HG03045 (cell line): Measurements from ENCODE around the gene ABHD17C.
"Not testable (repeated sequence)": the region's sequence is repeated elsewhere in the genome, so short reads cannot be mapped to it uniquely, and the experiment has no call there.

Experiments used
- ATAC-seq: cut with Tn5 transposase; IDR thresholded peaks from one replicate; pipeline ENCODE4 v1.9.1; 2021; ENCODE audit warnings: mild to moderate bottlenecking, moderate library complexity; ENCODE audit not compliant: unreplicated experiment

ABHD17C gene

GRCh38 chr15:80761754-80762153 is 66.6 kb downstream of the ABHD17C start:
- no peak for ATAC-seq

- not testable (repeated sequence) for ATAC-seq
These were observed 68.1 kb downstream of the ABHD17C start for GRCh38 chr15:80763235-80763634.

GRCh38 chr15:80764535-80764934 is 69.4 kb downstream of the ABHD17C start:
- no peak for ATAC-seq

GRCh38 chr15:80766275-80766674 is 71.2 kb downstream of the ABHD17C start:
- ATAC-seq: no peak

- ATAC-seq: no peak
These were observed 73.0 kb downstream of the ABHD17C start for GRCh38 chr15:80768158-80768557.

GRCh38 chr15:80769153-80769828 is 74.2 kb downstream of the ABHD17C start:
- no peak for ATAC-seq

GRCh38 chr15:80769829-80770705 is 75.0 kb downstream of the ABHD17C start:
- ATAC-seq: no peak

- no peak for ATAC-seq
These were observed 78.0 kb downstream of the ABHD17C start for GRCh38 chr15:80773122-80773551.

GRCh38 chr15:80773792-80774352 is 78.8 kb downstream of the ABHD17C start:
- no peak for ATAC-seq

- no peak for ATAC-seq
These were observed 79.4 kb downstream of the ABHD17C start for GRCh38 chr15:80774486-80774885.

- ATAC-seq: no peak
These were observed 80.2 kb downstream of the ABHD17C start for GRCh38 chr15:80775338-80775737.

GRCh38 chr15:80776420-80777045 is 81.4 kb downstream of the ABHD17C start:
- ATAC-seq: no peak

- no peak for ATAC-seq
These were observed 82.0 kb downstream of the ABHD17C start for GRCh38 chr15:80777137-80777536.

- ATAC-seq: no peak
These were observed 82.9 kb downstream of the ABHD17C start for GRCh38 chr15:80777826-80778620.

- no peak for ATAC-seq
These were observed 83.5 kb downstream of the ABHD17C start for GRCh38 chr15:80778621-80778963.

GRCh38 chr15:80778964-80779657 is 84.0 kb downstream of the ABHD17C start, which contains the start of gene CEMIP:
TSS of gene CEMIP (plus strand) at chr15:80779370. CDS start at chr15:80873880, 94,510 bp downstream.
- no peak for ATAC-seq

GRCh38 chr15:80779658-80780415 is 84.7 kb downstream of the ABHD17C start:
- no peak for ATAC-seq

GRCh38 chr15:80780416-80781221 is 85.5 kb downstream of the ABHD17C start:
- ATAC-seq: no peak
